ENCODE results near the gene SNTG2. TPM values are rescaled to one million over a fixed set of nuclear protein-coding genes. Genes with fewer than 3 reads are reported as not detected.
A peak's percentile ranks its signal among the peaks of the same experiment; 100 is the strongest.

SNTG2 gene
- total and polyA plus RNA-seq, 2 of the 13 experiments (the other 11 are each of a cell fraction or from before 2014, with no cell fraction given): not detected

GRCh38 chr2:1069847-1070246, 119.2 kb downstream of the SNTG2 start:
- in situ Hi-C loops (cut with HindIII; ENCODE audit: extremely low pct_ligation_motif_present, low pct_unique_long_range_greater_than_20kb) (no loop called here), intact Hi-C loops (cut with micrococcal nuclease; ENCODE audit: unreplicated experiment) (no loop called here)
- H3K27ac ChIP-seq (ENCODE audit: extremely low read length, insufficient read depth, low read length): no peak overlapping the region
- BruUV-seq (replicated peaks): no TSS peak
- ATAC-seq (no peak), DNase-seq (ENCODE audit: low spot score) (no peak), FAIRE-seq (no peak)
- H3K4me2 ChIP-seq (ENCODE audit: low read depth, low read length): no peak overlapping the region
- TF ChIP-seq ZNF784 (CRISPR knock-in tag; IDR thresholded peaks at IDR 0.05; ENCODE audit: borderline replicate concordance) (no peak), ATF7 (IDR thresholded peaks at IDR 0.05) (peak; percentile 53; the same call in 1 of the 2 replicates), ATF7 (CRISPR knock-in tag; IDR thresholded peaks at IDR 0.05) (no peak), CREB1 (IDR thresholded peaks at IDR 0.05) (peak; percentile 92), CREB1 (CRISPR knock-in tag; IDR thresholded peaks at IDR 0.05) (no peak)
- H3K36me3 ChIP-seq (replicated peaks in 1 of 2; ENCODE audit: control insufficient read depth in 1 of 2, insufficient read depth in 2 of 2, low read length in 2 of 2): no peaks in the 10 kb centered on the region
- H3K4me3 ChIP-seq (replicated peaks in 1 of 3; ENCODE audit: insufficient read depth in 1 of 3, low read depth in 2 of 3, low read length in 3 of 3): no peak overlapping the region
- peaks cover 2 to 18% of the 10 kb centered on the region in 2 experiments; a peak in 3 of 5 replicates for H3K27me3 ChIP-seq (ENCODE audit: control insufficient read depth in 1 of 2, insufficient read depth in 2 of 2, low read length in 2 of 2)
- no peak overlapping the region for H3K9ac ChIP-seq (ENCODE audit: insufficient read depth, low read depth, low read length)
- H3K4me1 ChIP-seq (ENCODE audit: insufficient read depth, low read length): no peaks in the 10 kb centered on the region
- 42% methylated on average over 15 of the region's 15 CpGs for WGBS (ENCODE audit: low lambda C conversion rate)
- no peaks in the 10 kb centered on the region for H3K9me3 ChIP-seq (ENCODE audit: low read length)
- ChIA-PET POLR2A (no interaction called here), CTCF (ENCODE audit: low intra/inter-chr PET ratio, low total read pairs) (no interaction called here)
- H4K20me1 ChIP-seq (ENCODE audit: insufficient read depth, low read length): no peaks in the 10 kb centered on the region
- no peak overlapping the region for H2AFZ ChIP-seq (ENCODE audit: low read length)
- H3K79me2 ChIP-seq (ENCODE audit: insufficient read depth, low read length): no peaks in the 10 kb centered on the region

GRCh38 chr2:1070601-1071000, 120.0 kb downstream of the SNTG2 start:
- H3K4me3 ChIP-seq (replicated peaks in 1 of 3; ENCODE audit: insufficient read depth in 1 of 3, low read depth in 2 of 3, low read length in 3 of 3): no peak overlapping the region
- in situ Hi-C loops (cut with HindIII; ENCODE audit: extremely low pct_ligation_motif_present, low pct_unique_long_range_greater_than_20kb) (no loop called here), intact Hi-C loops (cut with micrococcal nuclease; ENCODE audit: unreplicated experiment) (no loop called here)
- no peaks in the 10 kb centered on the region for H3K9me3 ChIP-seq (ENCODE audit: low read length)
- H3K36me3 ChIP-seq (replicated peaks in 1 of 2; ENCODE audit: control insufficient read depth in 1 of 2, insufficient read depth in 2 of 2, low read length in 2 of 2): no peaks in the 10 kb centered on the region
- ChIA-PET POLR2A (no interaction called here), CTCF (ENCODE audit: low intra/inter-chr PET ratio, low total read pairs) (no interaction called here)
- no peaks in the 10 kb centered on the region for H3K79me2 ChIP-seq (ENCODE audit: insufficient read depth, low read length)
- H3K9ac ChIP-seq (ENCODE audit: insufficient read depth, low read depth, low read length): no peak overlapping the region
- no peaks in the 10 kb centered on the region for H3K4me1 ChIP-seq (ENCODE audit: insufficient read depth, low read length)
- H3K27me3 ChIP-seq (ENCODE audit: control insufficient read depth in 1 of 2, insufficient read depth in 2 of 2, low read length in 2 of 2): peaks cover 2 to 18% of the 10 kb centered on the region in 2 experiments; a peak in 3 of 5 replicates
- no peak overlapping the region for H3K4me2 ChIP-seq (ENCODE audit: low read depth, low read length)
- no peak for ATAC-seq
- H2AFZ ChIP-seq (ENCODE audit: low read length): no peak overlapping the region
- BruUV-seq (replicated peaks): no TSS peak
- no peaks in the 10 kb centered on the region for H4K20me1 ChIP-seq (ENCODE audit: insufficient read depth, low read length)
- no peak overlapping the region for H3K27ac ChIP-seq (ENCODE audit: extremely low read length, insufficient read depth, low read length)
- no peak for DNase-seq (ENCODE audit: low spot score)
- 39% methylated on average over 7 of the region's 7 CpGs for WGBS (ENCODE audit: low lambda C conversion rate)
- FAIRE-seq: no peak
- TF ChIP-seq MAX (IDR thresholded peaks at IDR 0.05) (no peak), ZNF503 (CRISPR knock-in tag; IDR thresholded peaks at IDR 0.05) (no peak), ZGPAT (CRISPR knock-in tag; IDR thresholded peaks at IDR 0.05) (no peak), GRHL1 (CRISPR knock-in tag; conservative IDR thresholded peaks at IDR 0.05) (no peak), KDM3A (CRISPR knock-in tag; IDR thresholded peaks at IDR 0.05; ENCODE audit: low read depth) (no peak), PLRG1 (conservative IDR thresholded peaks at IDR 0.05) (no peak), PPARG (CRISPR knock-in tag; conservative IDR thresholded peaks at IDR 0.05) (no peak), E2F5 (CRISPR knock-in tag; conservative IDR thresholded peaks at IDR 0.05) (no peak)
